ENCODE measurements around the gene CABYR. TPM values are rescaled to one million over a fixed set of nuclear protein-coding genes. Genes with fewer than 3 reads are reported as not detected.
"Not testable (repeated sequence)": the region's sequence is repeated elsewhere in the genome, so short reads cannot be mapped to it uniquely, and the experiment has no call there.

CABYR gene
- total and polyA plus RNA-seq, 4 donors: 0.39 to 1.6 (median 0.94) TPM

GRCh38 chr18:24138409-24138788 is 463 bp upstream of the CABYR start:
- Histone ChIP-seq H3K9ac (ENCODE audit: insufficient read depth in 1 of 2, low read length in 2 of 2) (peak overlapping the region in 1 of 2 donors; percentile 88), H3K27me3 (ENCODE audit: control insufficient read depth in 3 of 3, insufficient read depth in 3 of 3, low read length in 2 of 3) (no peaks in the 10 kb centered on the region), H3K36me3 (ENCODE audit: control insufficient read depth in 4 of 4, insufficient read depth in 4 of 4, low read length in 4 of 4) (no peaks in the 10 kb centered on the region), H3K4me1 (ENCODE audit: control insufficient read depth in 5 of 5, insufficient read depth in 5 of 5, low read length in 5 of 5) (peaks cover 0 to 7% (median 0%) of the 10 kb centered on the region in 5 donors), H3K4me3 (no peak overlapping the region), H3K9me3 (ENCODE audit: control insufficient read depth in 4 of 4, insufficient read depth in 3 of 4, low read length in 3 of 4) (no peaks in the 10 kb centered on the region), H3K27ac (ENCODE audit: low read depth in 1 of 2, low read length in 1 of 2) (no peak overlapping the region)
- DNase-seq (peak in 1 of 3 donors; percentile 23), ATAC-seq (ENCODE audit: insufficient read depth, low FRiP score) (no peak)
- TF ChIP-seq CTCF (IDR thresholded peaks at IDR 0.05; ENCODE audit: control extremely low read depth, extremely low read depth): no peak
- WGBS, 2 donors: 35 to 37% methylated on average over 7 of the region's 7 CpGs

DNA sequence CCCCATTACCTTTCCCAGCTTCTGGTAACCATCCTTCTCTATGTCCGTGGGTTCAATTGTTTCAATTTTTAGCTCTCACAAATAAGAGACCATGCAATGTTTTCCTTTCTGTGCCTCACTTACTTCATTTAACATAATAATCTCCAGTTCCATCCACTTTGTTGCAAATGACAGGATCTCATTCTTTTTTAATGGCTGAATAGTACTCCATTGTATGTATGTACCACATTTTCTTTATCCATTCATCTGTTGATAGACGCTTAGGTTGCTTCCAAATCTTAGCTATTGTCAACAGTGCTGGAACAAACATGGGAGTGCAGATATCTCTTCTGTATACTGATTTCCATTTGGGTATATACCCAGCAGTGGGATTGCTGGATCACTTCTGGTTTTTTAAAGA is 1.8 kb downstream of the CABYR start:
- WGBS, 2 donors: 96 to 98% methylated on average over 2 of the region's 2 CpGs
- DNase-seq (no peak), ATAC-seq (ENCODE audit: insufficient read depth, low FRiP score) (no peak)
- H3K9me3 ChIP-seq (ENCODE audit: control insufficient read depth in 4 of 4, insufficient read depth in 3 of 4, low read length in 3 of 4): no peaks in the 10 kb centered on the region
- H3K27me3 ChIP-seq (ENCODE audit: control insufficient read depth in 3 of 3, insufficient read depth in 3 of 3, low read length in 2 of 3): no peaks in the 10 kb centered on the region
- H3K36me3 ChIP-seq (ENCODE audit: control insufficient read depth in 4 of 4, insufficient read depth in 4 of 4, low read length in 4 of 4): no peaks in the 10 kb centered on the region
- no peak overlapping the region for H3K9ac ChIP-seq (ENCODE audit: insufficient read depth in 1 of 2, low read length in 2 of 2)
- no peak overlapping the region for H3K27ac ChIP-seq (ENCODE audit: low read depth in 1 of 2, low read length in 1 of 2)
- H3K4me3 ChIP-seq: no peak overlapping the region
- H3K4me1 ChIP-seq (ENCODE audit: control insufficient read depth in 5 of 5, insufficient read depth in 5 of 5, low read length in 5 of 5): peaks cover 0 to 7% (median 0%) of the 10 kb centered on the region in 5 donors
- no peak for TF ChIP-seq CTCF (IDR thresholded peaks at IDR 0.05; ENCODE audit: control extremely low read depth, extremely low read depth)

DNA sequence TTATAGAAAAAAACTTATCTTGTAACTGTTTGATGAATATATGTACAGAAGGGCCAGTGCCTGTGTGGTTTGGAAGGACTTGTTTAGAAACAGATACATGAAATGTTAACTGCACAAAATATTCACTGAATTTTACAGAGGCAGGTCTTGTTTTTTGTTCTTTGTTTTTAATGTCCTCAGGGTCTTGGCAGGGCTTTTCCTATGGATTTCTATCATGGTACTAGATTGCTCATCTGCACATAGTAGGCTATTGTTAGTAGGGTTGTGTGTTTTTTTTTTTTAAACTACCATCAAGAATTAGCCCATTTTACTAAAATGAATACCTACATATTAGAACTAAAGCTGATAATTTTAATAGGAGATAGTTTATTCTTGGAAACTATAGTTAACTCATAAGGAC is 3.5 kb downstream of the CABYR start:
- H3K9me3 ChIP-seq (ENCODE audit: control insufficient read depth in 4 of 4, insufficient read depth in 3 of 4, low read length in 3 of 4): no peaks in the 10 kb centered on the region
- no peaks in the 10 kb centered on the region for H3K36me3 ChIP-seq (ENCODE audit: control insufficient read depth in 4 of 4, insufficient read depth in 4 of 4, low read length in 4 of 4)
- no peak overlapping the region for H3K4me3 ChIP-seq
- peaks cover 0 to 5% (median 0%) of the 10 kb centered on the region in 5 donors for H3K4me1 ChIP-seq (ENCODE audit: control insufficient read depth in 5 of 5, insufficient read depth in 5 of 5, low read length in 5 of 5)
- DNase-seq: no peak
- ATAC-seq (ENCODE audit: insufficient read depth, low FRiP score): no peak
- no peak for TF ChIP-seq CTCF (IDR thresholded peaks at IDR 0.05; ENCODE audit: control extremely low read depth, extremely low read depth)
- H3K9ac ChIP-seq (ENCODE audit: insufficient read depth in 1 of 2, low read length in 2 of 2): no peak overlapping the region
- H3K27ac ChIP-seq (ENCODE audit: low read depth in 1 of 2, low read length in 1 of 2): no peak overlapping the region
- no peaks in the 10 kb centered on the region for H3K27me3 ChIP-seq (ENCODE audit: control insufficient read depth in 3 of 3, insufficient read depth in 3 of 3, low read length in 2 of 3)

- not testable (repeated sequence) for H3K27ac ChIP-seq (ENCODE audit: low read depth in 1 of 2, low read length in 1 of 2); H3K9me3 ChIP-seq (ENCODE audit: control insufficient read depth in 4 of 4, insufficient read depth in 3 of 4, low read length in 3 of 4); H3K4me3 ChIP-seq; ATAC-seq (ENCODE audit: insufficient read depth, low FRiP score); H3K4me1 ChIP-seq (ENCODE audit: control insufficient read depth in 5 of 5, insufficient read depth in 5 of 5, low read length in 5 of 5); DNase-seq; H3K9ac ChIP-seq (ENCODE audit: insufficient read depth in 1 of 2, low read length in 2 of 2); H3K36me3 ChIP-seq (ENCODE audit: control insufficient read depth in 4 of 4, insufficient read depth in 4 of 4, low read length in 4 of 4); H3K27me3 ChIP-seq (ENCODE audit: control insufficient read depth in 3 of 3, insufficient read depth in 3 of 3, low read length in 2 of 3)
- WGBS, 2 donors: 96 to 97% methylated on average over 24 to 28 of the region's 28 CpGs
Observed at GRCh38 chr18:24149591-24149990, 10.7 kb downstream of the CABYR start.
